Measurements from ENCODE around the gene GNG13.
"Not testable (repeated sequence)": the region's sequence is repeated elsewhere in the genome, so short reads cannot be mapped to it uniquely, and the experiment has no call there.

GNG13 gene

GRCh38 chr16:764184-764750 is 36.3 kb downstream of the GNG13 start:
- no peak for DNase-seq (ENCODE audit: low read depth in 1 of 2, low spot score in 1 of 2)

DNA sequence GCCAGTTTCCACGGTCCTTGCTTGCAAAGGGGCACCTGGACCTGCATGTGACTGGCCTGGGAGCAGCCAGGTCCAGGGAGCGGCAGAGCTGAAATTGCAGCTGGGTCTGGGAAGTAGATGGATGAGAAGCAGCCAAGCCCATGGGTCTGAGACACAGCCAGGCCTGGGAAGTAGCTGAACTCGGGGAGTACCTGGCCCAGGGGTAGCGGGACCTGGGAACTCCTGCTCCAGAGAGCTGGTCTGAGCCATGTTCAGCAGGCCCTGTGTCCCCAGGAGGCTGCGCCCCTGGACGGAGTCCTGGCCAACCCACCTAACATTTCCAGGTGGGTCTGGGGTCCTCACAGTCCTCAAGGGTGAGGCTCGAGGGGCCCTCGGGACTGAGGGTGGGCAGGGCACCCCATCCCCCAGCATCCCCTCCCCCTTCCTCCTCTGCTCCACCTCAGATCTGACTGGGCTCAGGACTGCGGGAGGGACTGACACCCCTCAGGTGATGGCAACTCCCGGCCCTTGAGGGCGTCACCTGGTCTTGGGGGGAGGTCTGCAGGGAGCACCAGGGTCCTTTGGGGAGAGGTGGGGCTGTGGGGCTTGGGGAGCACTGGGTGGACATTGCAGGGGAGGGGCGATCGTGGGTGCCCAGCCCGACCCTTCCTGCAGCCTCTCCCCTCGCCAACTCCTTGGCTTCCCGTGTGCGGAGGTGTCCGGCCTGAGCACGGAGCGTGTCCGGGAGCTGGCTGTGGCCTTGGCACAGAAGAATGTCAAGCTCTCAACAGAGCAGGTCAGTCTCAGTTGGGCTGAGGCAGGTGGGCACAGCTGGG is 37.0 kb downstream of the GNG13 start:
- no peak for DNase-seq (ENCODE audit: low read depth in 1 of 2, low spot score in 1 of 2)

- no peak for DNase-seq (ENCODE audit: low read depth in 1 of 2, low spot score in 1 of 2)
Observed at GRCh38 chr16:762595-763268, 37.8 kb downstream of the GNG13 start.

DNA sequence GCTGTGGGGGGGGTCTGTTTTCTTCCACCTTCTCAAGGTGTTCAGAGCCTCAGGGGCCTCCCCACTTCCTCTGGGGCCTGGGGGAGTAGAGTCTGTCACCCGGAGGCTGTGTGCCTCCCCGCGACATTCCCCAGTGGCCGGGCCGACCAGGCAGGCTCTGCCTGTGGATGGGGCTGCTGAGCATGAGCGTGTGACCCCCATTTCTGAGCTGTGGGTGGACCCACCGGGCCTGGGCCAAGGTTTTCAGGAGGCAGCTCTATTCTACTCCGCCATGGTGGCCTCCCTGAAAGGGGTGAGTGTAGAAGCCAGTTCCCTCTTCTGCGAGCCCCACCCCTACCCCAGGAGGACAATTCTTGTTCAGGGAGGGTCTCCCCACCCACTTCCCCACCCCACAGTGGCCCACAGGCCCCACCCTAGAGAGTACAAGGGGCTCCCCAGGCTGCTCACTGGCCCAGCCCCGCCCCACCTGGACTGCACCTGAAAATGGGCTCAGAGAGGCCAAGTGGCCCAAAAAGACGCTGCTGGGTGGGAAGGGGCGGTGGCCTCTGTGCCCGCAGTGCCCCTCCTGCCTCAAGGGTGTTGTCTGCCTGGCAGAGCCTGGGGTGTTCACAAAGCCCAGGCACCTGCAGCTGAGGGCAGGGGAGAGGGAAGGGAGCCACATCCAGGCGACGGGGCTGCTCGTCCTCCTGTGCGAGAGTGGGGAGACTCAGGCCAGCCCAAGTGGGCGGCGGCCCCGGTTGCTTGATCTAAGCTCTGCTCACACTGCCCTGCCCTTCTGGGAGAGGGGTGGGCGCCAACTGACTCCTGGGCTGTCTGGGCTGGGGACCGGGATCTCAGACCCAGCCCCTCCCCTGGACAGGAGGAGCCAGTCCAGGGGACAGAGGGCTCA is 38.7 kb downstream of the GNG13 start:
- DNase-seq (ENCODE audit: low read depth in 1 of 2, low spot score in 1 of 2) = no peak

DNA sequence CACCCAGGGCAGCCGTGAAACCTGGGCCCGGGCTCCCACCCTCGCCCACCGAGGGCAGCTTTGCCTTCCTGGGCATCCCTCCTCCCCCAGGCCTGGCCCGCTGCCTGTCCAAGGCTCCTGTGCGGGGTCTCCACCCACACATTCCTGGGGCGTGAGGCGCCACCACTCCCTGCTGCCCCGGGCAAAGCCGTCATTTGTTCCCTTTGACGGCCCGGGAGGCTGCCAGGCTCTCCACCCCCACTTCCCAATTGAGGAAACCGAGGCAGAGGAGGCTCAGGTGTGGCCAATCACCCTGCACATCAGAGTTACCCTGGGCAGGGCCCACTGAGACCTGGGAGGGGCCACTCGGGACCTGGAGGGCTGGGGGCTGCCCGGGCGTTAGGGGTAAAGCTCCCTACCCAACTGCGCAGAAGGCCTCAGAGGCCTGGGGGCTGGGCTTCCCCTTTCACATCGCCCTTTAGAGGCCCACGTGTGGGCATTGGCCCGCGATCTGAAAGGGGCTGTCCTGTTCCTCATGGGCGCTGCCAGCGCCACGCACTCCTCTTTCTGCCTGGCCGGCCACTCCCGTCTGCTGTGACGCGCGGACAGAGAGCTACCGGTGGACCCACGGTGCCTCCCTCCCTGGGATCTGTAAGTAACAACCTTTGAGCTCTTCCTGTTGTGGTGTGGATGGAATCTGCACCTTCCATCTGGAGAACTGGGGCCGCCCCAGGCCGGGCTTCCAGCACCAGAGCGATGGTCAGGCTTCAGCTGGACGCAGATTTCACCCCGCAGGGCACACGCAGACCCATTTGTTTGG is 39.8 kb downstream of the GNG13 start, which contains the start of gene MSLN:
Gene MSLN, plus strand, starts transcription at position 190 of the 799 bp plus-strand sequence. CDS start 1,947 bp downstream, outside the sequence.
- no peak for DNase-seq (ENCODE audit: low read depth in 1 of 2, low spot score in 1 of 2)

GRCh38 chr16:760065-760464 is 40.5 kb downstream of the GNG13 start:
- no peak for DNase-seq (ENCODE audit: low read depth in 1 of 2, low spot score in 1 of 2)

- DNase-seq (ENCODE audit: low read depth in 1 of 2, low spot score in 1 of 2) = no peak
Observed at GRCh38 chr16:759110-759910, 41.2 kb downstream of the GNG13 start.

- no peak for DNase-seq (ENCODE audit: low read depth in 1 of 2, low spot score in 1 of 2)
Observed at GRCh38 chr16:756428-756827, 44.1 kb downstream of the GNG13 start.

DNA sequence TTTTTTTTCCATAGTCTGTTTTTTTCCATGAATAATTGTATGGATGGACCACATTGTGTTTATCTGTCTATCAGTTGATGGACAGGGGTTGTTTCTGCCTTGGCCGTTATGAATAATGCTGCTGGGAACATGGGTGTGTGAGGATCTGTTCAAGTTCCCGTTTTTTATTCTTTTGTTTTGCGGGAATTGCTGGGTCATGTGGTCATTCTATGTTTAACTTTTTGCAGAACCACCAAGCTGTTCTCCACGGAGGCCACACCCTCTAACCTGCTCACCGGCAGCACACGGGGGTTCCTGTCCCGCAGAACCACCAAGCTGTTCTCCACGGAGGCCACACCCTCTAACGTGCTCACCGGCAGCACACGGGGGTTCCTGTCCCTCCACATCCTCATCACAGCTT is 45.9 kb downstream of the GNG13 start:
- no peak for DNase-seq (ENCODE audit: low read depth in 1 of 2, low spot score in 1 of 2)

DNA sequence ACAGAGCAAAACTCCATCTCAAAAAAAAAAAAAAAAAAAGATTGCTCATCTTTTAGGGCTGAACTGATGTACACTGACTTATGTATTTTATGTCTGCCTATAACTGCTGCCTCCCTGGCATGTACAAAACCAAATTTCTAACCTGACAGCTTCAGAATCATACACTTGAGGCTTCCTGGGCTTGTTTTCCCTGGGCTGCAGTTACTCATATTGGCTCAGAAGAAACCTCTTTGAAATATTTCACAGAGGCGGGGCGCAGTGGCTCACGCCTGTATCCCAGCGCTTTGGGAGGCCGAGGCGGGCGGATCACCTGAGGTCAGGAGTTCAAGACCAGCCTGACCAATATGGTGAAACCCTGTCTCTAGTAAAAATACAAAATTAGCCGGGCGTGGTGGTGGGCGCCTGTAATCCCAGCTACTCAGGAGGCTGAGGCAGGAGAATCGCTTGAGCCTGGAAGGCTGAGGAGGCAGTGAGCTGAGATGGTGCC is 46.4 kb downstream of the GNG13 start:
- DNase-seq (ENCODE audit: low read depth in 1 of 2, low spot score in 1 of 2) = not testable (repeated sequence)

DNA sequence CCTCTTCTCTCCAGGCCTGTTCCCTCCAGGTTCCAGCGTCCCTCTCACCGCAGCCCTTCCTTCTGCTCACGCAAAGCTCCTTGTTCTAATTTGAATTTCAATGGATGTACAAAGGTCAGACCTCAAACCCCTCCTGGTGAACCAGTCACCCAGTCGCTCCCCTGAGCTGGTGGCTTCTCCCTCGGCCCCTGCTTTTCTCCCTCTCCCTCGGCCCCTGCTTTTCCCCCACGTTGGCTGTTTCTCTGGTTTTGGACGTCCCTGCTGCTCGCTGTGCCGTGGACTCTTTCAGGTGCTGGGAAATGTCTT is 48.6 kb downstream of the GNG13 start:
- DNase-seq (ENCODE audit: low read depth in 1 of 2, low spot score in 1 of 2) = no peak

DNA sequence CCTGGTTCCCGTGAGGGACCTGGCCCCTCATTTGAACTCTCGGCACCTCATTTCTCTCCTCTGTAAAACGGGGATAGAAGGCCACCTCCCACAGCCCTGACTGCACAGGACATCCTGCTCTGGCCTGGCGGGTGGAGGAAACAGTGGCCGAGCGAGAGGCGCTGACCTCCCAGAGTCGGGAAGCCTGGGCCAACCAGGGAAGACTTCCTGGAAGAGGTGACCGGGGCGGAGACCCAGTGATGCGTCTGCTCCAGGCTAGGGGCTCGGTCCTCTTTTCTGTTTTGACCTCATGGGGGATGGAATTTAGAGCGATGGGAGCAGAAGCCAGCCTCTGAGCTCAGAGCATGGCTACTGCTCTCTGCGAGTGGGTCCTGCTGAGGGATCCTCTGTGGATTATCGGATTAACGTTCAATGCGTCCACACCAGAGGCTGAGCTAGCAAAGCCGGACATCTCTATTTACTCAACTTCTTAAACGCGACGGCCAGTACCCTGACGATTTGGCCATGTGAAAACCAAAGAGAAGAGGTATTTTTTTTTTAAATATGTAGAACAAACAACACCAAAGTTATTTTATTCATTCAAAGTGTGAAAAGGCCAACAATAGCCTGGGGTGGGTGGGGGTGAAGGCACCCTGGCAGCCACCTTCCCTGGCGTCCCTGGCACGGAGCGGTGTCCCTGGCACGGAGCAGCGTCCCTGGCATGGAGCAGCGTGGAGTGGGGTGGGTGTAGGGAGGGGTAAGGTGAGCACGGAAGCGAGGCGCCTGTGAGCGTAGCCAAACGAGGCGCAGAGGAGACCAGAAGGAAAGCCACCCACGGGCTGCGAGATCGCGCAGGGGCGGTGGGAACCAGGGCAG is 49.2 kb downstream of the GNG13 start:
- no peak for DNase-seq (ENCODE audit: low read depth in 1 of 2, low spot score in 1 of 2)

DNA sequence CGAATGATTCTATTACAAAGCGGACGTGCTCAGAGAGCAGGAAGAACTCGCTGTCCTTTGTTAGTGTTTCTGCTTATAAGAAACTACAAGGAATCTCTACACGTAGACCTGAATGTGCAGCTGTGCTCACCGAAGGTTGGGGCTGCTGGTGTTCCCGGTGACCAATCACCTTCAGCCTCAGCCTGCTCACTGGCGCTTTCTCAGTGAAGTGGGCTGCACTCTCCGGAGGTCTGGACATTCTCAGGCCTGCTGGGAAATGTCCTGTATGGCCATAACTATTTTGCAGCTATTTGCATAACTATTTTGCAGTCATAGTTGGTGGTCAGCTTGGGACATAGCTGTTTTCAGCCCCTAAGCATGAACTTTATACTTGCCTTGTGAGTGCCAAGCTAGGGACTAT is 50.0 kb downstream of the GNG13 start:
- no peak for DNase-seq (ENCODE audit: low read depth in 1 of 2, low spot score in 1 of 2)

- no peak for DNase-seq (ENCODE audit: low read depth in 1 of 2, low spot score in 1 of 2)
Observed at GRCh38 chr16:749010-749409, 51.5 kb downstream of the GNG13 start.
